ENCODE data around the gene CCSER1. TPM values are rescaled to one million over a fixed set of nuclear protein-coding genes. Genes with fewer than 3 reads are reported as not detected.

Gene CCSER1
- total RNA-seq, 1 experiment from 2014 or later = 0.05 TPM

DNA sequence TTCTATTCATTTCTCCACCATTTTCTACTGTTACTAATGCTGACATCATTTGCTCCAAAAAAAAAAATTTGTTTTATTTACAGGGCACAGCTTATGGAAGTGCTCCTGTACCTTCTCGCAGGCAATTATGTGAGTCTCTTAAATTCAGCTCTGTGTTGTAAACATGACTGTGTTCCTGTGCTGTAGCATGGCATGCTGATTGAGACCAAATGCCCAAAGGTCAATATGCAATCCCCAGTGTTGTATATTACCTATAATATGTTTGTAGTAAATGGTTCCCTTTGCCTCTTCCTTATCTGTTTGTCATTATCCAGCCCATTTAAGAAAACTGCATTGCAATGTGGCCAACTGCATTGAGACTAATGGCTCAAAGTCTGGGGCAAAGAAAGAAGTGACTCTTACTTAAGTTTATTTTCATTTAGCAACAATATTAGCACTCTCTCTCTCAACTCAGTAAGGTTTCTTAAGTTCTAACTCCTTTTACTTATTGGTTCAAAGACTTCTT is 1156.6 kb downstream of the CCSER1 start:
- H3K27ac ChIP-seq (ENCODE audit: low read length) = no peak overlapping the region
- no peak for DNase-seq (ENCODE audit: low read depth, low spot score)
- TF ChIP-seq SIN3A (IDR thresholded peaks at IDR 0.05; ENCODE audit: borderline replicate concordance, insufficient read depth, low read depth, low read length) (no peak), TCF7L2 (IDR thresholded peaks at IDR 0.05; ENCODE audit: low read depth, low read length) (no peak), POLR2AphosphoS5 (IDR thresholded peaks at IDR 0.05; ENCODE audit: low read depth, low read length) (no peak)
- TF ChIP-seq, protein P1, sequence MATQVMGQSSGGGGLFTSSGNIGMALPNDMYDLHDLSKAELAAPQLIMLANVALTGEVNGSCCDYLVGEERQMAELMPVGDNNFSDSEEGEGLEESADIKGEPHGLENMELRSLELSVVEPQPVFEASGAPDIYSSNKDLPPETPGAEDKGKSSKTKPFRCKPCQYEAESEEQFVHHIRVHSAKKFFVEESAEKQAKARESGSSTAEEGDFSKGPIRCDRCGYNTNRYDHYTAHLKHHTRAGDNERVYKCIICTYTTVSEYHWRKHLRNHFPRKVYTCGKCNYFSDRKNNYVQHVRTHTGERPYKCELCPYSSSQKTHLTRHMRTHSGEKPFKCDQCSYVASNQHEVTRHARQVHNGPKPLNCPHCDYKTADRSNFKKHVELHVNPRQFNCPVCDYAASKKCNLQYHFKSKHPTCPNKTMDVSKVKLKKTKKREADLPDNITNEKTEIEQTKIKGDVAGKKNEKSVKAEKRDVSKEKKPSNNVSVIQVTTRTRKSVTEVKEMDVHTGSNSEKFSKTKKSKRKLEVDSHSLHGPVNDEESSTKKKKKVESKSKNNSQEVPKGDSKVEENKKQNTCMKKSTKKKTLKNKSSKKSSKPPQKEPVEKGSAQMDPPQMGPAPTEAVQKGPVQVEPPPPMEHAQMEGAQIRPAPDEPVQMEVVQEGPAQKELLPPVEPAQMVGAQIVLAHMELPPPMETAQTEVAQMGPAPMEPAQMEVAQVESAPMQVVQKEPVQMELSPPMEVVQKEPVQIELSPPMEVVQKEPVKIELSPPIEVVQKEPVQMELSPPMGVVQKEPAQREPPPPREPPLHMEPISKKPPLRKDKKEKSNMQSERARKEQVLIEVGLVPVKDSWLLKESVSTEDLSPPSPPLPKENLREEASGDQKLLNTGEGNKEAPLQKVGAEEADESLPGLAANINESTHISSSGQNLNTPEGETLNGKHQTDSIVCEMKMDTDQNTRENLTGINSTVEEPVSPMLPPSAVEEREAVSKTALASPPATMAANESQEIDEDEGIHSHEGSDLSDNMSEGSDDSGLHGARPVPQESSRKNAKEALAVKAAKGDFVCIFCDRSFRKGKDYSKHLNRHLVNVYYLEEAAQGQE (IDR thresholded peaks at IDR 0.05; ENCODE audit: insufficient read depth in 1 of 2, low read depth in 2 of 2, low read length in 1 of 2) = no peak
- TF ChIP-seq, protein P2, sequence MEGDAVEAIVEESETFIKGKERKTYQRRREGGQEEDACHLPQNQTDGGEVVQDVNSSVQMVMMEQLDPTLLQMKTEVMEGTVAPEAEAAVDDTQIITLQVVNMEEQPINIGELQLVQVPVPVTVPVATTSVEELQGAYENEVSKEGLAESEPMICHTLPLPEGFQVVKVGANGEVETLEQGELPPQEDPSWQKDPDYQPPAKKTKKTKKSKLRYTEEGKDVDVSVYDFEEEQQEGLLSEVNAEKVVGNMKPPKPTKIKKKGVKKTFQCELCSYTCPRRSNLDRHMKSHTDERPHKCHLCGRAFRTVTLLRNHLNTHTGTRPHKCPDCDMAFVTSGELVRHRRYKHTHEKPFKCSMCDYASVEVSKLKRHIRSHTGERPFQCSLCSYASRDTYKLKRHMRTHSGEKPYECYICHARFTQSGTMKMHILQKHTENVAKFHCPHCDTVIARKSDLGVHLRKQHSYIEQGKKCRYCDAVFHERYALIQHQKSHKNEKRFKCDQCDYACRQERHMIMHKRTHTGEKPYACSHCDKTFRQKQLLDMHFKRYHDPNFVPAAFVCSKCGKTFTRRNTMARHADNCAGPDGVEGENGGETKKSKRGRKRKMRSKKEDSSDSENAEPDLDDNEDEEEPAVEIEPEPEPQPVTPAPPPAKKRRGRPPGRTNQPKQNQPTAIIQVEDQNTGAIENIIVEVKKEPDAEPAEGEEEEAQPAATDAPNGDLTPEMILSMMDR (IDR thresholded peaks at IDR 0.05) = no peak
- no peaks in the 10 kb centered on the region for H3K36me3 ChIP-seq (ENCODE audit: control insufficient read depth, insufficient read depth, low read length)
- POLR2A ChIA-PET = no interaction called here
- H3K4me3 ChIP-seq (ENCODE audit: low read depth in 2 of 2, low read length in 2 of 2) = no peak overlapping the region
- no peaks in the 10 kb centered on the region for H3K9me3 ChIP-seq (ENCODE audit: control insufficient read depth, insufficient read depth, low read depth, low read length)
- CTCF ChIA-PET = no interaction called here
- intact Hi-C loops (cut with micrococcal nuclease; ENCODE audit: unreplicated experiment) = no loop called here
- in situ Hi-C loops (cut with HindIII; ENCODE audit: low pct_unique_long_range_greater_than_20kb, low sequenced_read_pairs) = no loop called here
- H3K27me3 ChIP-seq (ENCODE audit: control insufficient read depth, insufficient read depth, low read length) = no peaks in the 10 kb centered on the region
- no peaks in the 10 kb centered on the region for H3K4me1 ChIP-seq (ENCODE audit: control insufficient read depth, insufficient read depth, low read length)
- BruUV-seq (replicated peaks) = no TSS peak
- ATAC-seq = no peak

- ATAC-seq = no peak
- intact Hi-C loops (cut with micrococcal nuclease; ENCODE audit: unreplicated experiment) (no loop called here), in situ Hi-C loops (cut with HindIII; ENCODE audit: low pct_unique_long_range_greater_than_20kb, low sequenced_read_pairs) (no loop called here)
- TF ChIP-seq SIN3A (IDR thresholded peaks at IDR 0.05; ENCODE audit: borderline replicate concordance, insufficient read depth, low read depth, low read length) = no peak
- no peak for TF ChIP-seq POLR2AphosphoS5 (IDR thresholded peaks at IDR 0.05; ENCODE audit: low read depth, low read length)
- no peak for TF ChIP-seq TCF7L2 (IDR thresholded peaks at IDR 0.05; ENCODE audit: low read depth, low read length)
- TF ChIP-seq, protein P1 (IDR thresholded peaks at IDR 0.05; ENCODE audit: insufficient read depth in 1 of 2, low read depth in 2 of 2, low read length in 1 of 2) = no peak
- TF ChIP-seq, protein P2 (IDR thresholded peaks at IDR 0.05) = no peak
- Histone ChIP-seq H3K27me3 (ENCODE audit: control insufficient read depth, insufficient read depth, low read length) (no peaks in the 10 kb centered on the region), H3K4me3 (ENCODE audit: low read depth in 2 of 2, low read length in 2 of 2) (no peak overlapping the region), H3K4me1 (ENCODE audit: control insufficient read depth, insufficient read depth, low read length) (no peaks in the 10 kb centered on the region), H3K9me3 (ENCODE audit: control insufficient read depth, insufficient read depth, low read depth, low read length) (no peaks in the 10 kb centered on the region), H3K27ac (ENCODE audit: low read length) (no peak overlapping the region), H3K36me3 (ENCODE audit: control insufficient read depth, insufficient read depth, low read length) (no peaks in the 10 kb centered on the region)
- no TSS peak for BruUV-seq (replicated peaks)
- ChIA-PET POLR2A (no interaction called here), CTCF (no interaction called here)
- no peak for DNase-seq (ENCODE audit: low read depth, low spot score)
Measured at GRCh38 chr4:91284480-91284879, 1157.3 kb downstream of the CCSER1 start.
